Measurements from ENCODE around the gene SERTM2.

SERTM2 gene

DNA sequence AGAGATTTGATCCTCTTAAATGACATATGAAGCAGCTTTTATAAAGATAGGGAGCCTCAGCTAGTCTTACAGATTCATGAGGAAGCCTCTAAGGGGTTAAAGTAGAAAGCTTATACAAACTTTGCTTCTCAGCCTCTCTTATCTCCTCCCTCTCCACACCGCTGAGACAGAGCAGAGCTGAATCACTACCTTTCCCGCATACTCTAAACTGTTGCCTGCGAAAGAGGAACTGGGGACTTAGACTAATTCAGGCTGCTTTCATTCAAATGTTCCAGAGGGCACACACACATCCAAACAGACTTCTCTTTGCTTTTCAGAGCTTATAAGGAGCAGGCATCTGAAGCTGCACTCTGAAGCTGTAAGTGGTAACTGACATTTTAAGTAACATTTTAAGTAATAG lies at the start of gene SERTM2:
Gene SERTM2, plus strand, starts transcription at position 169 of the 400 bp plus-strand sequence. CDS start 7,213 bp downstream, outside the sequence.
- no peak within 1 kb of the TSS for H2AFZ ChIP-seq (ENCODE audit: low read depth, low read length, severe bottlenecking)
- no peaks in the 10 kb centered on the region for H3F3A ChIP-seq (ENCODE audit: insufficient read depth)
- no peak within 1 kb of the TSS for H3K27ac ChIP-seq (ENCODE audit: low read depth, low read length)
- no peak within 1 kb of the TSS for H3K4me3 ChIP-seq (ENCODE audit: insufficient read depth, low read length, poor library complexity, severe bottlenecking)
- no peaks in the 10 kb centered on the region for H3K36me3 ChIP-seq (ENCODE audit: low read length)
- H3K79me2 ChIP-seq (ENCODE audit: insufficient read depth, low read length): no peaks in the 10 kb centered on the region
- H4K20me1 ChIP-seq (ENCODE audit: low read depth, low read length): no peaks in the 10 kb centered on the region
- H3K9me3 ChIP-seq (ENCODE audit: insufficient read depth, low read length): no peaks in the 10 kb centered on the region
- no peaks in the 10 kb centered on the region for H3K9me2 ChIP-seq (replicated peaks; ENCODE audit: insufficient read depth, low read length)
- H3K9ac ChIP-seq (ENCODE audit: low read length): no peak within 1 kb of the TSS
- H3K27me3 ChIP-seq (ENCODE audit: low read length): no peaks in the 10 kb centered on the region
- TF ChIP-seq, protein P1, sequence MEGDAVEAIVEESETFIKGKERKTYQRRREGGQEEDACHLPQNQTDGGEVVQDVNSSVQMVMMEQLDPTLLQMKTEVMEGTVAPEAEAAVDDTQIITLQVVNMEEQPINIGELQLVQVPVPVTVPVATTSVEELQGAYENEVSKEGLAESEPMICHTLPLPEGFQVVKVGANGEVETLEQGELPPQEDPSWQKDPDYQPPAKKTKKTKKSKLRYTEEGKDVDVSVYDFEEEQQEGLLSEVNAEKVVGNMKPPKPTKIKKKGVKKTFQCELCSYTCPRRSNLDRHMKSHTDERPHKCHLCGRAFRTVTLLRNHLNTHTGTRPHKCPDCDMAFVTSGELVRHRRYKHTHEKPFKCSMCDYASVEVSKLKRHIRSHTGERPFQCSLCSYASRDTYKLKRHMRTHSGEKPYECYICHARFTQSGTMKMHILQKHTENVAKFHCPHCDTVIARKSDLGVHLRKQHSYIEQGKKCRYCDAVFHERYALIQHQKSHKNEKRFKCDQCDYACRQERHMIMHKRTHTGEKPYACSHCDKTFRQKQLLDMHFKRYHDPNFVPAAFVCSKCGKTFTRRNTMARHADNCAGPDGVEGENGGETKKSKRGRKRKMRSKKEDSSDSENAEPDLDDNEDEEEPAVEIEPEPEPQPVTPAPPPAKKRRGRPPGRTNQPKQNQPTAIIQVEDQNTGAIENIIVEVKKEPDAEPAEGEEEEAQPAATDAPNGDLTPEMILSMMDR (IDR thresholded peaks at IDR 0.05; ENCODE audit: insufficient read depth, low read length, poor library complexity, severe bottlenecking): no peak
- TF ChIP-seq EZH2phosphoT487 (conservative IDR thresholded peaks at IDR 0.05; ENCODE audit: low read length): no peak
- H3K4me2 ChIP-seq (ENCODE audit: low read depth, low read length, poor library complexity, severe bottlenecking): no peak within 1 kb of the TSS

DNA sequence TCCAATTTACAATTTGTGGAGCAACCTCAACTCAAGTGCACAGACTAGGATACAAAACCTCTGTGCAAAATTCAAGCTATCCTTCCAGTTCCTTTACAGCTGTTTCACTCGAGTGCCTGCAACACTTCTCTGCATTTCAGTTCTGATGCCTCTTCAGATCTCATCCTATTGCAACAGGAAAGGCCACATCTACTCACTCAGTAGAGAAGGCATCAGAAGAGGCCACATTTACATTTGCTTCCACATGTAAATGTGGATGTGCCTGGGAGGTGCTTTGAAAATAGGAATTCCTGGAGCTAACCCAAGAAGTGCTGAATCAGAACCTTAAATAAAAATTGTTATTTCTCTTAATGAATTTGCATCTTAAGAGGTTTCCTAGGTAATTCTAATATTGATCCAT lies 45.8 kb upstream of the SERTM2 start:
- H3K4me2 ChIP-seq (ENCODE audit: low read depth, low read length, poor library complexity, severe bottlenecking): no peak overlapping the region
- H3K79me2 ChIP-seq (ENCODE audit: insufficient read depth, low read length): no peaks in the 10 kb centered on the region
- no peaks in the 10 kb centered on the region for H3K36me3 ChIP-seq (ENCODE audit: low read length)
- H3K9me3 ChIP-seq (ENCODE audit: insufficient read depth, low read length): no peaks in the 10 kb centered on the region
- no peaks in the 10 kb centered on the region for H3K27me3 ChIP-seq (ENCODE audit: low read length)
- no peaks in the 10 kb centered on the region for H3K9me2 ChIP-seq (replicated peaks; ENCODE audit: insufficient read depth, low read length)
- H2AFZ ChIP-seq (ENCODE audit: low read depth, low read length, severe bottlenecking): no peak overlapping the region
- no peak overlapping the region for H3K4me3 ChIP-seq (ENCODE audit: insufficient read depth, low read length, poor library complexity, severe bottlenecking)
- no peak overlapping the region for H3K9ac ChIP-seq (ENCODE audit: low read length)
- no peaks in the 10 kb centered on the region for H3F3A ChIP-seq (ENCODE audit: insufficient read depth)
- no peaks in the 10 kb centered on the region for H4K20me1 ChIP-seq (ENCODE audit: low read depth, low read length)
- TF ChIP-seq, protein P1 (IDR thresholded peaks at IDR 0.05; ENCODE audit: insufficient read depth, low read length, poor library complexity, severe bottlenecking): no peak
- no peak for TF ChIP-seq EZH2phosphoT487 (conservative IDR thresholded peaks at IDR 0.05; ENCODE audit: low read length)
- H3K27ac ChIP-seq (ENCODE audit: low read depth, low read length): no peak overlapping the region

DNA sequence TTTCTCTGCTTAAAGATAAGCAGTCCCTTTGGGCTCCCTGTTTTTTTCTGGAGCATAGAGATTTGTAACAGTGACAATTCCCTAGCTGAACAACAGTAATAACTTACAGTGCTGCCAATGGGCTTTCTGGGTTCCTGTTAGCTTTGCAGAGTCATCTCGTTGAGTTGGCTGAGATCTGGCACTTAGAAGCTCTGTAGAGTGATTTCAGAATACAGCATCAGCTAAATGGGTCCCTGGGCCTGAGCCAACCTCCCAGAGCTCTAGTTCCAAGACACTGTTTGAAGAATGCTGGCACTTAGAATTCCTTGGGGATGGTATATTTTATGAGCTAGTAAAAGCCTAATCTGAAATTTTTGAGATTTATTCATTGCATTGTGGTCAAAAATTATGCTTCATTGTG lies 43.5 kb upstream of the SERTM2 start:
- Histone ChIP-seq H3K79me2 (ENCODE audit: insufficient read depth, low read length) (no peaks in the 10 kb centered on the region), H3K9me2 (replicated peaks; ENCODE audit: insufficient read depth, low read length) (no peaks in the 10 kb centered on the region), H2AFZ (ENCODE audit: low read depth, low read length, severe bottlenecking) (no peak overlapping the region), H3K36me3 (ENCODE audit: low read length) (no peaks in the 10 kb centered on the region), H3K4me3 (ENCODE audit: insufficient read depth, low read length, poor library complexity, severe bottlenecking) (no peak overlapping the region), H3K9ac (ENCODE audit: low read length) (no peak overlapping the region), H3K9me3 (ENCODE audit: insufficient read depth, low read length) (no peaks in the 10 kb centered on the region), H3K27me3 (ENCODE audit: low read length) (no peaks in the 10 kb centered on the region), H3K27ac (ENCODE audit: low read depth, low read length) (no peak overlapping the region), H3F3A (ENCODE audit: insufficient read depth) (no peaks in the 10 kb centered on the region), H3K4me2 (ENCODE audit: low read depth, low read length, poor library complexity, severe bottlenecking) (no peak overlapping the region), H4K20me1 (ENCODE audit: low read depth, low read length) (no peaks in the 10 kb centered on the region)
- TF ChIP-seq EZH2phosphoT487 (conservative IDR thresholded peaks at IDR 0.05; ENCODE audit: low read length): no peak
- TF ChIP-seq, protein P1 (IDR thresholded peaks at IDR 0.05; ENCODE audit: insufficient read depth, low read length, poor library complexity, severe bottlenecking): no peak
